HCT116 (cell line): ENCODE results near the gene ZNF503. TPM values are rescaled to one million over a fixed set of nuclear protein-coding genes. Genes with fewer than 3 reads are reported as not detected.

Experiments
- ATAC-seq: fragments of 200-7000 bp; cut with Tn5 transposase; 2 replicates; pipeline ENCODE4 v1.9.1; 2020; ENCODE audit warnings: mild to moderate bottlenecking, moderate library complexity
- BruUV-seq: library from RNA; stranded (reverse); fragments of 400-500 nt; replicated peaks from 2 replicates; lab custom pipeline; 2021; lab: Mats Ljungman, UMichigan
- CTCF ChIA-PET: fragments of 300-600 bp; sonication (Branson Sonifier 250); formaldehyde crosslinking; loops from one replicate; lab custom pipeline; 2021; ENCODE audit warnings: antibody characterized with exemption; lab: Charles Lee
- POLR2A ChIA-PET: fragments of 300-600, 350-600 bp; sonication (Branson Sonifier 250); formaldehyde crosslinking; loops from one replicate; lab custom pipeline; 2021; ENCODE audit warnings: antibody characterized with exemption; lab: Charles Lee
- RAD21 ChIA-PET, 2 experiments: fragments of 300-600 bp; sonication (Branson Sonifier 250); formaldehyde crosslinking; loops; one replicate each; lab custom pipeline; 2023; ENCODE audit warnings: low total read pairs in 2 of 2; ENCODE audit not compliant: uncharacterized antibody in 2 of 2, unreplicated experiment in 2 of 2, low non-redundant PET in 1 of 2; lab: Charles Lee
- DNase-seq: peaks from one replicate; pipeline ENCODE4 v3.0.0-alpha.2; 2010; ENCODE audit warnings: low read depth, low spot score
- H2AFZ ChIP-seq: fragments of 200-600 bp; shearing (Covaris generic), sonication (generic); 2 replicates; pipeline ENCODE4 v1.6.1; 2017; ENCODE audit warnings: low read depth, mixed run types, mixed read lengths, antibody characterized with exemption, low read length; ENCODE audit not compliant: poor library complexity, severe bottlenecking
- H3K27ac ChIP-seq: 2 replicates; pipeline ENCODE4 v1.5.1; 2012; ENCODE audit warnings: low read depth, low read length
- H3K27me3 ChIP-seq: fragments of 200-600 bp; sonication (generic); 2 replicates; pipeline ENCODE4 v1.6.1; 2016; ENCODE audit warnings: mixed run types, low read length, mixed read lengths; ENCODE audit not compliant: insufficient read depth
- H3K36me3 ChIP-seq, 2 experiments: fragments of 200-500 bp in 1 of 2; fragments of 200-600 bp in 1 of 2; sonication (Bioruptor generic) in 1 of 2; sonication (generic) in 1 of 2; 2 replicates each; pipeline versions ENCODE4 v1.5.1 to v1.6.1; 2014 to 2016; ENCODE audit warnings: low read length in 2 of 2, inconsistent platforms in 1 of 2, mixed read lengths in 1 of 2, mixed run types in 1 of 2; ENCODE audit not compliant: insufficient read depth in 2 of 2, control insufficient read depth in 1 of 2
- H3K4me1 ChIP-seq, 2 experiments: fragments of 200-600 bp in 1 of 2; sonication (generic) in 1 of 2; 2 replicates each; pipeline versions ENCODE4 v1.5.1 to v1.6.1; 2012 to 2017; ENCODE audit warnings: low read length in 2 of 2, inconsistent platforms in 1 of 2, mild to moderate bottlenecking in 1 of 2, mixed read lengths in 1 of 2, mixed run types in 1 of 2, moderate library complexity in 1 of 2; ENCODE audit not compliant: insufficient read depth in 2 of 2, control insufficient read depth in 1 of 2
- H3K4me2 ChIP-seq: fragments of 200-600 bp; sonication (generic); 2 replicates; pipeline ENCODE4 v1.6.1; 2017; ENCODE audit warnings: mixed run types, low read length, mixed read lengths
- H3K4me3 ChIP-seq, 2 experiments: fragments of 200-600 bp in 1 of 2; sonication (generic) in 1 of 2; replicated peaks in 1 of 2; 2 replicates each; pipeline ENCODE4 v1.5.1; 2011 to 2016; ENCODE audit warnings: low read length in 2 of 2, control low read depth in 1 of 2, low read depth in 1 of 2, mild to moderate bottlenecking in 1 of 2, mixed read lengths in 1 of 2, mixed run types in 1 of 2
- H3K79me2 ChIP-seq: fragments of 200-600 bp; sonication (generic); 2 replicates; pipeline ENCODE4 v1.6.1; 2017; ENCODE audit warnings: mild to moderate bottlenecking, mixed run types, low read length, moderate library complexity, mixed read lengths; ENCODE audit not compliant: insufficient read depth
- H3K9ac ChIP-seq: fragments of 200-600 bp; sonication (generic); 2 replicates; pipeline ENCODE4 v1.6.1; 2016; ENCODE audit warnings: low read length, mixed read lengths
- H3K9me2 ChIP-seq: fragments of 200-600 bp; sonication (generic), shearing (Covaris generic); 2 replicates; pipeline ENCODE4 v1.6.1; 2017; ENCODE audit warnings: mixed run types, mild to moderate bottlenecking, moderate library complexity; ENCODE audit not compliant: insufficient read depth
- H3K9me3 ChIP-seq, 2 experiments: fragments of 200-500 bp in 1 of 2; fragments of 200-600 bp in 1 of 2; sonication (Bioruptor generic) in 1 of 2; sonication (generic) in 1 of 2; 2 replicates each; pipeline ENCODE4 v1.6.1; 2014 to 2017; ENCODE audit warnings: low read length in 2 of 2, mixed read lengths in 2 of 2, inconsistent platforms in 1 of 2, low read depth in 1 of 2, mild to moderate bottlenecking in 1 of 2, mixed run types in 1 of 2, moderate library complexity in 1 of 2; ENCODE audit not compliant: control insufficient read depth in 1 of 2, insufficient read depth in 1 of 2
- H4K20me1 ChIP-seq: fragments of 200-600 bp; sonication (generic), shearing (Covaris generic); 2 replicates; pipeline ENCODE4 v1.6.1; 2017; ENCODE audit warnings: mixed run types, mild to moderate bottlenecking, moderate library complexity; ENCODE audit not compliant: insufficient read depth
- CBX3 ChIP-seq: IDR thresholded peaks from 2 replicates; pipeline ENCODE4 v1.6.1; 2012; ENCODE audit warnings: low read depth
- EGR1 ChIP-seq: IDR thresholded peaks from 2 replicates; pipeline ENCODE4 v1.6.1; 2012; ENCODE audit warnings: low read depth
- EZH2 ChIP-seq: fragments of 200-600 bp; sonication (generic); IDR thresholded peaks from 2 replicates; pipeline ENCODE4 v1.6.1; 2017; ENCODE audit warnings: antibody characterized with exemption, mixed run types
- EZH2phosphoT487 ChIP-seq: fragments of 200-600 bp; IDR thresholded peaks from 2 replicates; pipeline ENCODE4 v1.6.1; 2018; ENCODE audit warnings: antibody characterized with exemption, borderline replicate concordance
- MAX ChIP-seq: IDR thresholded peaks from 2 replicates; pipeline ENCODE4 v1.6.1; 2012
- POLR2A ChIP-seq: IDR thresholded peaks from 2 replicates; pipeline ENCODE4 v1.7.0; 2011; ENCODE audit warnings: borderline replicate concordance; ENCODE audit not compliant: insufficient read depth, insufficient read length; ENCODE audit errors: extremely low read depth
- POLR2AphosphoS5 ChIP-seq: IDR thresholded peaks from 2 replicates; pipeline ENCODE4 v1.6.1; 2011; ENCODE audit warnings: mild to moderate bottlenecking, low read depth, low read length, moderate library complexity
- RAD21 ChIP-seq: IDR thresholded peaks from 2 replicates; pipeline ENCODE4 v1.6.1; 2012; ENCODE audit warnings: low read depth, mild to moderate bottlenecking
- SRF ChIP-seq: IDR thresholded peaks from 2 replicates; pipeline ENCODE4 v1.6.1; 2012; ENCODE audit warnings: low read depth
- TCF7L2 ChIP-seq: IDR thresholded peaks from 2 replicates; pipeline ENCODE4 v1.7.0; 2011; ENCODE audit warnings: borderline replicate concordance, inconsistent platforms; ENCODE audit not compliant: insufficient read depth, insufficient read length; ENCODE audit errors: extremely low read depth
- YY1 ChIP-seq: IDR thresholded peaks from 2 replicates; pipeline ENCODE4 v1.6.1; 2011; ENCODE audit warnings: low read length, low read depth, moderate library complexity, mild to moderate bottlenecking; ENCODE audit not compliant: insufficient replicate concordance; ENCODE audit errors: extremely low read depth
- ZNF274 ChIP-seq: fragments of 200-500 bp; sonication (Bioruptor generic); IDR thresholded peaks from 2 replicates; pipeline ENCODE4 v1.6.1; 2014; ENCODE audit warnings: mild to moderate bottlenecking, low read depth, low read length, inconsistent platforms
- intact Hi-C: fragments of 100-400 bp; cut with micrococcal nuclease; formaldehyde crosslinking; loops from 2 replicates; pipeline ENCODE4 v1.10.0; 2022
- total RNA-seq: library from RNA; stranded (reverse); gene quantifications from one replicate; pipeline ENCODE4 v1.2.1, GENCODE V29; 2021; ENCODE audit not compliant: unreplicated experiment
- TF ChIP-seq, protein P1 (sequence below), 3 experiments: fragments of 200-600 bp in 1 of 3; sonication (generic) in 1 of 3; IDR thresholded peaks in 2 of 3; conservative IDR thresholded peaks in 1 of 3; 2 replicates each; pipeline ENCODE4 v1.5.1; 2012 to 2017; ENCODE audit warnings: low read depth in 2 of 3, low read length in 2 of 3, antibody characterized with exemption in 1 of 3, borderline replicate concordance in 1 of 3, control low read depth in 1 of 3, mild to moderate bottlenecking in 1 of 3, mixed read lengths in 1 of 3, mixed run types in 1 of 3, moderate library complexity in 1 of 3; ENCODE audit not compliant: insufficient read depth in 1 of 3
- TF ChIP-seq, protein P2 (sequence below): IDR thresholded peaks from 2 replicates; pipeline ENCODE4 v1.6.1; 2012; ENCODE audit warnings: low read depth
- TF ChIP-seq, protein P3 (sequence below): IDR thresholded peaks from 2 replicates; pipeline ENCODE4 v1.6.1; 2011; ENCODE audit warnings: mild to moderate bottlenecking, low read length, moderate library complexity; ENCODE audit not compliant: insufficient replicate concordance; ENCODE audit errors: extremely low read depth

ZNF503 gene
- total RNA-seq, 1 experiment from 2014 or later, result 30.4 TPM

- H3K4me1 ChIP-seq, result peaks cover 8 to 18% of the 10 kb centered on the region in 2 experiments; a peak in 3 of 4 replicates
- BruUV-seq, result no TSS peak
- no peak for TF ChIP-seq CBX3
- TF ChIP-seq TCF7L2, result no peak
- TF ChIP-seq ZNF274, result no peak
- TF ChIP-seq, protein P1, sequence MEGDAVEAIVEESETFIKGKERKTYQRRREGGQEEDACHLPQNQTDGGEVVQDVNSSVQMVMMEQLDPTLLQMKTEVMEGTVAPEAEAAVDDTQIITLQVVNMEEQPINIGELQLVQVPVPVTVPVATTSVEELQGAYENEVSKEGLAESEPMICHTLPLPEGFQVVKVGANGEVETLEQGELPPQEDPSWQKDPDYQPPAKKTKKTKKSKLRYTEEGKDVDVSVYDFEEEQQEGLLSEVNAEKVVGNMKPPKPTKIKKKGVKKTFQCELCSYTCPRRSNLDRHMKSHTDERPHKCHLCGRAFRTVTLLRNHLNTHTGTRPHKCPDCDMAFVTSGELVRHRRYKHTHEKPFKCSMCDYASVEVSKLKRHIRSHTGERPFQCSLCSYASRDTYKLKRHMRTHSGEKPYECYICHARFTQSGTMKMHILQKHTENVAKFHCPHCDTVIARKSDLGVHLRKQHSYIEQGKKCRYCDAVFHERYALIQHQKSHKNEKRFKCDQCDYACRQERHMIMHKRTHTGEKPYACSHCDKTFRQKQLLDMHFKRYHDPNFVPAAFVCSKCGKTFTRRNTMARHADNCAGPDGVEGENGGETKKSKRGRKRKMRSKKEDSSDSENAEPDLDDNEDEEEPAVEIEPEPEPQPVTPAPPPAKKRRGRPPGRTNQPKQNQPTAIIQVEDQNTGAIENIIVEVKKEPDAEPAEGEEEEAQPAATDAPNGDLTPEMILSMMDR (IDR thresholded peaks at IDR 0.05 in 2 of 3, conservative IDR thresholded peaks at IDR 0.05 in 1 of 3; ENCODE audit: borderline replicate concordance in 1 of 3, insufficient read depth in 1 of 3, low read depth in 2 of 3, low read length in 2 of 3), result no peak
- TF ChIP-seq, protein P2, sequence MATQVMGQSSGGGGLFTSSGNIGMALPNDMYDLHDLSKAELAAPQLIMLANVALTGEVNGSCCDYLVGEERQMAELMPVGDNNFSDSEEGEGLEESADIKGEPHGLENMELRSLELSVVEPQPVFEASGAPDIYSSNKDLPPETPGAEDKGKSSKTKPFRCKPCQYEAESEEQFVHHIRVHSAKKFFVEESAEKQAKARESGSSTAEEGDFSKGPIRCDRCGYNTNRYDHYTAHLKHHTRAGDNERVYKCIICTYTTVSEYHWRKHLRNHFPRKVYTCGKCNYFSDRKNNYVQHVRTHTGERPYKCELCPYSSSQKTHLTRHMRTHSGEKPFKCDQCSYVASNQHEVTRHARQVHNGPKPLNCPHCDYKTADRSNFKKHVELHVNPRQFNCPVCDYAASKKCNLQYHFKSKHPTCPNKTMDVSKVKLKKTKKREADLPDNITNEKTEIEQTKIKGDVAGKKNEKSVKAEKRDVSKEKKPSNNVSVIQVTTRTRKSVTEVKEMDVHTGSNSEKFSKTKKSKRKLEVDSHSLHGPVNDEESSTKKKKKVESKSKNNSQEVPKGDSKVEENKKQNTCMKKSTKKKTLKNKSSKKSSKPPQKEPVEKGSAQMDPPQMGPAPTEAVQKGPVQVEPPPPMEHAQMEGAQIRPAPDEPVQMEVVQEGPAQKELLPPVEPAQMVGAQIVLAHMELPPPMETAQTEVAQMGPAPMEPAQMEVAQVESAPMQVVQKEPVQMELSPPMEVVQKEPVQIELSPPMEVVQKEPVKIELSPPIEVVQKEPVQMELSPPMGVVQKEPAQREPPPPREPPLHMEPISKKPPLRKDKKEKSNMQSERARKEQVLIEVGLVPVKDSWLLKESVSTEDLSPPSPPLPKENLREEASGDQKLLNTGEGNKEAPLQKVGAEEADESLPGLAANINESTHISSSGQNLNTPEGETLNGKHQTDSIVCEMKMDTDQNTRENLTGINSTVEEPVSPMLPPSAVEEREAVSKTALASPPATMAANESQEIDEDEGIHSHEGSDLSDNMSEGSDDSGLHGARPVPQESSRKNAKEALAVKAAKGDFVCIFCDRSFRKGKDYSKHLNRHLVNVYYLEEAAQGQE, result no peak
- TF ChIP-seq EGR1, result no peak
- no peak for TF ChIP-seq EZH2phosphoT487
- TF ChIP-seq SRF, result no peak
- no peak for TF ChIP-seq YY1
- TF ChIP-seq POLR2A, result no peak
- TF ChIP-seq MAX, result no peak
- TF ChIP-seq POLR2AphosphoS5, result no peak
- TF ChIP-seq EZH2, result no peak
- TF ChIP-seq RAD21, result no peak
- TF ChIP-seq, protein P3, sequence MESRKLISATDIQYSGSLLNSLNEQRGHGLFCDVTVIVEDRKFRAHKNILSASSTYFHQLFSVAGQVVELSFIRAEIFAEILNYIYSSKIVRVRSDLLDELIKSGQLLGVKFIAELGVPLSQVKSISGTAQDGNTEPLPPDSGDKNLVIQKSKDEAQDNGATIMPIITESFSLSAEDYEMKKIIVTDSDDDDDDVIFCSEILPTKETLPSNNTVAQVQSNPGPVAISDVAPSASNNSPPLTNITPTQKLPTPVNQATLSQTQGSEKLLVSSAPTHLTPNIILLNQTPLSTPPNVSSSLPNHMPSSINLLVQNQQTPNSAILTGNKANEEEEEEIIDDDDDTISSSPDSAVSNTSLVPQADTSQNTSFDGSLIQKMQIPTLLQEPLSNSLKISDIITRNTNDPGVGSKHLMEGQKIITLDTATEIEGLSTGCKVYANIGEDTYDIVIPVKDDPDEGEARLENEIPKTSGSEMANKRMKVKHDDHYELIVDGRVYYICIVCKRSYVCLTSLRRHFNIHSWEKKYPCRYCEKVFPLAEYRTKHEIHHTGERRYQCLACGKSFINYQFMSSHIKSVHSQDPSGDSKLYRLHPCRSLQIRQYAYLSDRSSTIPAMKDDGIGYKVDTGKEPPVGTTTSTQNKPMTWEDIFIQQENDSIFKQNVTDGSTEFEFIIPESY, result no peak
- POLR2A ChIA-PET, result interaction anchor here (1.2 kb wide), 1 partner anchor 23 kb away, joined by 3 read pairs; no protein-coding TSS in a partner anchor
- H3K9ac ChIP-seq, result no peak overlapping the region
- H4K20me1 ChIP-seq, result no peaks in the 10 kb centered on the region
- H3K27ac ChIP-seq, result no peak overlapping the region
- no peaks in the 10 kb centered on the region for H3K36me3 ChIP-seq
- H3K79me2 ChIP-seq, result no peaks in the 10 kb centered on the region
- no peaks in the 10 kb centered on the region for H3K9me3 ChIP-seq
- H3K9me2 ChIP-seq, result no peaks in the 10 kb centered on the region
- no peak overlapping the region for H3K4me3 ChIP-seq
- RAD21 ChIA-PET, result no interaction called here
- no peak overlapping the region for H2AFZ ChIP-seq
- intact Hi-C loops, result no loop called here
- H3K4me2 ChIP-seq, result no peak overlapping the region
- ATAC-seq, result no peak
- no peaks in the 10 kb centered on the region for H3K27me3 ChIP-seq
- DNase-seq, result no peak
- CTCF ChIA-PET, result interaction anchor here (1.2 kb wide), 1 partner anchor 612 kb away, joined by 3 read pairs; no protein-coding TSS in a partner anchor
Measured at GRCh38 chr10:75424571-75424970, 23.0 kb upstream of the ZNF503 start.
